Heart left ventricle (tissue), 13 donors: Measurements from ENCODE around the gene CUL7.

Source experiments
- CTCF ChIP-seq, 12 donors: fragments of 200-600 bp; sonication (generic) in 4 of 12; IDR thresholded peaks; one replicate each; pipeline versions ENCODE4 v1.5.0 to v1.8.0; 2018 to 2022; ENCODE audit warnings: antibody characterized with exemption in 12 of 12, mild to moderate bottlenecking in 5 of 12
- POLR2A ChIP-seq, 2 donors: fragments of 450-650 bp; IDR thresholded peaks; one replicate each; pipeline ENCODE4 v1.6.1; 2017; ENCODE audit warnings: antibody characterized with exemption in 2 of 2, mild to moderate bottlenecking in 2 of 2, moderate library complexity in 2 of 2
- donor health status: ischemic (EF 13 %, LVEDD 7.1; RV severe dilation, severe dysfunction).
- donor health status: DM: no; HTN: yes; CAD: no.
- donor health status: DM: no; HTN: no; CAD: no.
- donor health status: ischemic (EF 25% LVEDD 6.9; RV normal size, moderate dysfunction).
- donor health status: ischemic (EF 25% LVEDD 5.7; RV mildly dilated, moderate dysfunction).
- donor health status: ischemic (EF 35%, LVEDD 5.7; RV mildly dilated, moderate dysfunction).
- donor health status: nonischemic (EF 11% LVEDD 7.7; RV severe dilation, severe dysfunction).
- donor health status: DM: yes; HTN: yes; CAD: no.
- donor health status: PGD.
- donor health status: ischemic (EF 29% LVEDD 5.4; RV normal size, mild dysfunction).
- donor health status: nonischemic (EF 23%, LVEDD 6.1; RV moderate dilation, normal function).

- TF ChIP-seq CTCF (IDR thresholded peaks at IDR 0.05) = no peak
- no peak for TF ChIP-seq POLR2A (IDR thresholded peaks at IDR 0.05)
Measured at GRCh38 chr6:43036712-43037111, 16.9 kb downstream of the CUL7 start.
